ENCODE measurements around the gene TGFBR1. TPM values are rescaled to one million over a fixed set of nuclear protein-coding genes. Genes with fewer than 3 reads are reported as not detected.

The TGFBR1 gene
- total RNA-seq, 1 experiment from 2014 or later, result 9.5 TPM

DNA sequence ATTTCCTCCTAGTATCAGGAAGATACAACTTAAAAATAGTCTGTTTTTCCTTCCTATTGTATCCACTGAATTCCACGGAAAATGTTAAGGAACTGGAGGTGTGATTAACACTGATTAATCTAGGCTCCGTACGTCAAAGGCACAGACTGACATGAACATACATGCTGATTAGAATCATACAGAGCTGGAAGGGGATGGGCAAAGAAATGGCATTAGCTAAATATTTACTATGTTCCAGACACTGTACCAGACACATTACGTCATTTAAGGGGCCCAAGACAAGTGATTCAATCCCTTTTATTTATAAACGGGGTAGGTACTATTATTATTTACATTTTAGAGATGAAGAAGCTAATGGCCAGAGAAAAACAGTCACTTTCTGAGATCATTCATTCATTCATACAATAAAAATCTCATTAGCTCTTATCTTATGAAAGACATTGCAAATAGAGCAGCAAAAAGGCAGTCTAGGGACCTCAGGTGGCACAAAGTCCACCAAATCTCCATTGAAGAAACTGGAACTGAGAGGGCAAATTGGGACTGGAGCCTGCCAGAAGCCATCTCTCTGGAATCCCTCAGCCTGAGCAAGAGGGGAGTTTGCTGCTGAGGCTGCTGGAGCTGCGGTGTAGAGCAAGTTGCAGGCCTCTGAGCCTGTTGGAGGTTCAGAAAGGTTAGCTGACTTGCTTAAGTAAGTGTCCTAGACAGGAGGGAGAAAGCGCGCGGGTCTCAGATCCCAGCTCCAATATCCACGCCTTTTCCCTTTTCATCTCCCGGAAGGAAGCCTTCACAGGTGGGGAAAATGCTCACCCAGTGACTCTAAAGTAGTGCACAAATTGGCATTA is 1.6 kb upstream of the TGFBR1 start:
- no peaks in the 10 kb centered on the region for H3K9me2 ChIP-seq (replicated peaks; ENCODE audit: low read length)
- ATAC-seq (no peak), DNase-seq (no peak)
- ChIA-PET CTCF (no interaction called here), POLR2A (ENCODE audit: unreplicated experiment) (interaction anchor here (0.5 kb wide), 1 partner anchor 112 kb away, joined by 8 read pairs; no protein-coding TSS in a partner anchor)
- no peak overlapping the region for H3K27ac ChIP-seq (ENCODE audit: low read length)
- peaks cover 13% of the 10 kb centered on the region for H3K4me1 ChIP-seq (ENCODE audit: insufficient read depth, low read length)
- peaks cover 28% of the 10 kb centered on the region for H3K79me2 ChIP-seq (ENCODE audit: low read length)
- TF ChIP-seq, protein P1, sequence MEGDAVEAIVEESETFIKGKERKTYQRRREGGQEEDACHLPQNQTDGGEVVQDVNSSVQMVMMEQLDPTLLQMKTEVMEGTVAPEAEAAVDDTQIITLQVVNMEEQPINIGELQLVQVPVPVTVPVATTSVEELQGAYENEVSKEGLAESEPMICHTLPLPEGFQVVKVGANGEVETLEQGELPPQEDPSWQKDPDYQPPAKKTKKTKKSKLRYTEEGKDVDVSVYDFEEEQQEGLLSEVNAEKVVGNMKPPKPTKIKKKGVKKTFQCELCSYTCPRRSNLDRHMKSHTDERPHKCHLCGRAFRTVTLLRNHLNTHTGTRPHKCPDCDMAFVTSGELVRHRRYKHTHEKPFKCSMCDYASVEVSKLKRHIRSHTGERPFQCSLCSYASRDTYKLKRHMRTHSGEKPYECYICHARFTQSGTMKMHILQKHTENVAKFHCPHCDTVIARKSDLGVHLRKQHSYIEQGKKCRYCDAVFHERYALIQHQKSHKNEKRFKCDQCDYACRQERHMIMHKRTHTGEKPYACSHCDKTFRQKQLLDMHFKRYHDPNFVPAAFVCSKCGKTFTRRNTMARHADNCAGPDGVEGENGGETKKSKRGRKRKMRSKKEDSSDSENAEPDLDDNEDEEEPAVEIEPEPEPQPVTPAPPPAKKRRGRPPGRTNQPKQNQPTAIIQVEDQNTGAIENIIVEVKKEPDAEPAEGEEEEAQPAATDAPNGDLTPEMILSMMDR (conservative IDR thresholded peaks at IDR 0.05; ENCODE audit: low read depth, low read length), result no peak
- TF ChIP-seq EZH2phosphoT487 (IDR thresholded peaks at IDR 0.05; ENCODE audit: borderline replicate concordance, low read length) (no peak), EZH2 (IDR thresholded peaks at IDR 0.05; ENCODE audit: low read length, unreplicated experiment) (no peak)
- peak overlapping the region; percentile 98 for H3K4me2 ChIP-seq (ENCODE audit: low read length)
- H3K36me3 ChIP-seq (ENCODE audit: low read depth, low read length), result no peaks in the 10 kb centered on the region
- intact Hi-C loops (cut with micrococcal nuclease), result no loop called here
- H3K27me3 ChIP-seq (ENCODE audit: low read length), result no peaks in the 10 kb centered on the region
- H4K20me1 ChIP-seq (ENCODE audit: low read length), result peaks cover 23% of the 10 kb centered on the region
- H3K4me3 ChIP-seq (ENCODE audit: low read length), result peak overlapping the region; percentile 74; the same call in 1 of the 2 replicates
- no TSS peak for BruUV-seq (replicated peaks)
- H2AFZ ChIP-seq (ENCODE audit: low read length), result peak overlapping the region; percentile 87
- H3F3A ChIP-seq (ENCODE audit: low read length, unreplicated experiment), result no peaks in the 10 kb centered on the region
- peaks cover 5% of the 10 kb centered on the region; the same call in 1 of the 2 replicates for H3K9me3 ChIP-seq (ENCODE audit: low read length)
- H3K9ac ChIP-seq (ENCODE audit: low read length), result no peak overlapping the region

- TF ChIP-seq, protein P1 (conservative IDR thresholded peaks at IDR 0.05; ENCODE audit: low read depth, low read length), result no peak
- TF ChIP-seq EZH2phosphoT487 (IDR thresholded peaks at IDR 0.05; ENCODE audit: borderline replicate concordance, low read length) (no peak), EZH2 (IDR thresholded peaks at IDR 0.05; ENCODE audit: low read length, unreplicated experiment) (no peak)
- ATAC-seq (peak; percentile 1; the same call in 1 of the 2 replicates), DNase-seq (peak; percentile 18)
- H3K4me3 ChIP-seq (ENCODE audit: low read length), result peak overlapping the region; percentile 74
- no peaks in the 10 kb centered on the region for H3F3A ChIP-seq (ENCODE audit: low read length, unreplicated experiment)
- ChIA-PET POLR2A (ENCODE audit: unreplicated experiment) (interaction anchor here (0.5 kb wide), 1 partner anchor 112 kb away, joined by 8 read pairs; no protein-coding TSS in a partner anchor), CTCF (no interaction called here)
- no peaks in the 10 kb centered on the region for H3K9me2 ChIP-seq (replicated peaks; ENCODE audit: low read length)
- H3K27me3 ChIP-seq (ENCODE audit: low read length), result no peaks in the 10 kb centered on the region
- peaks cover 13% of the 10 kb centered on the region for H3K4me1 ChIP-seq (ENCODE audit: insufficient read depth, low read length)
- BruUV-seq (replicated peaks), result no TSS peak
- H4K20me1 ChIP-seq (ENCODE audit: low read length), result peaks cover 26% of the 10 kb centered on the region
- intact Hi-C loops (cut with micrococcal nuclease), result loop anchor here (2.0 kb wide), 2 partner anchors 37 to 53 kb away; no protein-coding TSS in a partner anchor
- H3K4me2 ChIP-seq (ENCODE audit: low read length), result peak overlapping the region; percentile 98
- H3K9me3 ChIP-seq (ENCODE audit: low read length), result no peaks in the 10 kb centered on the region
- H2AFZ ChIP-seq (ENCODE audit: low read length), result peak overlapping the region; percentile 87
- peak overlapping the region; percentile 63 for H3K27ac ChIP-seq (ENCODE audit: low read length)
- no peaks in the 10 kb centered on the region for H3K36me3 ChIP-seq (ENCODE audit: low read depth, low read length)
- H3K79me2 ChIP-seq (ENCODE audit: low read length), result peaks cover 35% of the 10 kb centered on the region
- peak overlapping the region; percentile 76 for H3K9ac ChIP-seq (ENCODE audit: low read length)
These were observed 933 bp upstream of the TGFBR1 start for GRCh38 chr9:99103901-99104458.
